ENCODE data around the gene RIMS3. TPM values are rescaled to one million over a fixed set of nuclear protein-coding genes. Genes with fewer than 3 reads are reported as not detected.

RIMS3 gene
- total RNA-seq: under 0.01 and 0.19 TPM in 2 replicates

GRCh38 chr1:40665335-40666171, at the start of gene RIMS3:
Gene RIMS3 (minus strand): TSS chr1:40665682. CDS start chr1:40641925, 23,757 bp downstream.

GRCh38 chr1:40691538-40692428, 26.3 kb upstream of the RIMS3 start, which contains the start of gene NFYC:
Gene NFYC (plus strand): TSS chr1:40691704. CDS start chr1:40738844, 47,140 bp downstream.

Other genes starting within 250 kb of the RIMS3 start
- gene ZFP69B, start 215.2 kb downstream of the RIMS3 start, total RNA-seq: 3.9 and 4.3 TPM in 2 replicates
- gene ZFP69, start 188.4 kb downstream of the RIMS3 start, total RNA-seq: 2.0 and 2.2 TPM in 2 replicates
- 8.2 and 9.5 TPM in 2 replicates for gene EXO5, start 156.9 kb downstream of the RIMS3 start, total RNA-seq
- 3.6 and 4.1 TPM in 2 replicates for gene ZNF684, start 134.0 kb downstream of the RIMS3 start, total RNA-seq
- 19.6 and 24.0 TPM in 2 replicates for gene NFYC, start 26.0 kb upstream of the RIMS3 start, total RNA-seq
- not detected in 2 replicates for gene KCNQ4, start 118.1 kb upstream of the RIMS3 start, total RNA-seq
- gene CITED4, start 196.7 kb upstream of the RIMS3 start, total RNA-seq: 3.2 and 10.5 TPM in 2 replicates

Measured in vein endothelial cell (primary cell).